ENCODE measurements around the gene HS6ST1. TPM values are rescaled to one million over a fixed set of nuclear protein-coding genes. Genes with fewer than 3 reads are reported as not detected.

HS6ST1 gene
- total RNA-seq, 2 experiments from 2014 or later: 16.1 to 17.4 TPM

GRCh38 chr2:128291161-128291843 is 27.4 kb downstream of the HS6ST1 start:
- no peak overlapping the region for H3K27ac Mint-ChIP-seq
- DNase-seq: no peak
- no peak overlapping the region for H3K4me3 Mint-ChIP-seq
- peaks cover 4% of the 10 kb centered on the region for H3K36me3 Mint-ChIP-seq
- peaks cover 11% of the 10 kb centered on the region for H3K4me1 Mint-ChIP-seq
- H3K27me3 Mint-ChIP-seq: no peaks in the 10 kb centered on the region
- H3K9me3 Mint-ChIP-seq: peaks cover 1% of the 10 kb centered on the region

- Mint-ChIP-seq H3K9me3 (peaks cover 1% of the 10 kb centered on the region), H3K4me1 (peaks cover 6% of the 10 kb centered on the region), H3K4me3 (no peak overlapping the region), H3K27ac (no peak overlapping the region), H3K27me3 (no peaks in the 10 kb centered on the region), H3K36me3 (peaks cover 4% of the 10 kb centered on the region)
- DNase-seq: no peak
These were observed 28.3 kb downstream of the HS6ST1 start for GRCh38 chr2:128290356-128290755.

- Mint-ChIP-seq H3K4me3 (no peak overlapping the region), H3K27ac (no peak overlapping the region), H3K36me3 (peaks cover 4% of the 10 kb centered on the region), H3K4me1 (peaks cover 3% of the 10 kb centered on the region), H3K27me3 (no peaks in the 10 kb centered on the region), H3K9me3 (peaks cover 1% of the 10 kb centered on the region)
- no peak for DNase-seq
These were observed 29.2 kb downstream of the HS6ST1 start for GRCh38 chr2:128289439-128289838.

- peaks cover 1% of the 10 kb centered on the region for H3K9me3 Mint-ChIP-seq
- H3K27me3 Mint-ChIP-seq: no peaks in the 10 kb centered on the region
These were observed 29.9 kb downstream of the HS6ST1 start for GRCh38 chr2:128288781-128289180.

GRCh38 chr2:128287780-128288735 is 30.6 kb downstream of the HS6ST1 start:
- H3K4me3 Mint-ChIP-seq: no peak overlapping the region
- H3K27me3 Mint-ChIP-seq: no peaks in the 10 kb centered on the region
- peaks cover 8% of the 10 kb centered on the region for H3K4me1 Mint-ChIP-seq
- no peak overlapping the region for H3K27ac Mint-ChIP-seq
- peaks cover 4% of the 10 kb centered on the region for H3K36me3 Mint-ChIP-seq
- DNase-seq: no peak
- H3K9me3 Mint-ChIP-seq: peaks cover 1% of the 10 kb centered on the region

More at GRCh38 chr2:128288781-128289180, 29.9 kb downstream of the HS6ST1 start:
- H3K27ac Mint-ChIP-seq: no peak overlapping the region
- no peak overlapping the region for H3K4me3 Mint-ChIP-seq
- peaks cover 6% of the 10 kb centered on the region for H3K4me1 Mint-ChIP-seq
- peaks cover 4% of the 10 kb centered on the region for H3K36me3 Mint-ChIP-seq
- no peak for DNase-seq

GRCh38 chr2:128286905-128287779 is 31.5 kb downstream of the HS6ST1 start:
- Mint-ChIP-seq H3K27ac (no peak overlapping the region), H3K4me1 (peaks cover 8% of the 10 kb centered on the region), H3K4me3 (no peak overlapping the region)

GRCh38 chr2:128286011-128286721 is 32.5 kb downstream of the HS6ST1 start:
- no peak for DNase-seq
- Mint-ChIP-seq H3K4me3 (no peak overlapping the region), H3K36me3 (peaks cover 4% of the 10 kb centered on the region), H3K4me1 (peaks cover 10% of the 10 kb centered on the region), H3K9me3 (peaks cover 1% of the 10 kb centered on the region), H3K27ac (no peak overlapping the region), H3K27me3 (no peaks in the 10 kb centered on the region)

More at GRCh38 chr2:128286905-128287779, 31.5 kb downstream of the HS6ST1 start:
- no peak for DNase-seq
- Mint-ChIP-seq H3K36me3 (peaks cover 4% of the 10 kb centered on the region), H3K9me3 (peaks cover 1% of the 10 kb centered on the region), H3K27me3 (no peaks in the 10 kb centered on the region)

GRCh38 chr2:128285329-128285931 is 33.2 kb downstream of the HS6ST1 start:
- H3K27me3 Mint-ChIP-seq: no peaks in the 10 kb centered on the region
- DNase-seq: no peak
- no peak overlapping the region for H3K27ac Mint-ChIP-seq
- no peak overlapping the region for H3K4me3 Mint-ChIP-seq
- peaks cover 11% of the 10 kb centered on the region for H3K4me1 Mint-ChIP-seq
- H3K36me3 Mint-ChIP-seq: peaks cover 4% of the 10 kb centered on the region
- H3K9me3 Mint-ChIP-seq: peaks cover 1% of the 10 kb centered on the region

GRCh38 chr2:128284841-128285240 is 33.8 kb downstream of the HS6ST1 start:
- H3K4me3 Mint-ChIP-seq: no peak overlapping the region
- no peak for DNase-seq
- H3K36me3 Mint-ChIP-seq: no peaks in the 10 kb centered on the region
- no peaks in the 10 kb centered on the region for H3K27me3 Mint-ChIP-seq
- H3K27ac Mint-ChIP-seq: no peak overlapping the region
- H3K9me3 Mint-ChIP-seq: no peaks in the 10 kb centered on the region
- H3K4me1 Mint-ChIP-seq: peaks cover 10% of the 10 kb centered on the region

- DNase-seq: no peak
- no peak overlapping the region for H3K4me3 Mint-ChIP-seq
- H3K36me3 Mint-ChIP-seq: no peaks in the 10 kb centered on the region
- peaks cover 10% of the 10 kb centered on the region for H3K4me1 Mint-ChIP-seq
- H3K27me3 Mint-ChIP-seq: no peaks in the 10 kb centered on the region
- no peak overlapping the region for H3K27ac Mint-ChIP-seq
- H3K9me3 Mint-ChIP-seq: no peaks in the 10 kb centered on the region
These were observed 34.6 kb downstream of the HS6ST1 start for GRCh38 chr2:128284037-128284441.

- Mint-ChIP-seq H3K9me3 (no peaks in the 10 kb centered on the region), H3K36me3 (peaks cover 2% of the 10 kb centered on the region), H3K27me3 (no peaks in the 10 kb centered on the region), H3K4me3 (no peak overlapping the region), H3K4me1 (peaks cover 8% of the 10 kb centered on the region), H3K27ac (no peak overlapping the region)
- no peak for DNase-seq
These were observed 35.5 kb downstream of the HS6ST1 start for GRCh38 chr2:128282976-128283810.

GRCh38 chr2:128282246-128282975 is 36.3 kb downstream of the HS6ST1 start:
- no peak overlapping the region for H3K27ac Mint-ChIP-seq
- DNase-seq: no peak
- no peaks in the 10 kb centered on the region for H3K27me3 Mint-ChIP-seq
- H3K9me3 Mint-ChIP-seq: no peaks in the 10 kb centered on the region
- no peak overlapping the region for H3K4me3 Mint-ChIP-seq
- peaks cover 3% of the 10 kb centered on the region for H3K36me3 Mint-ChIP-seq
- H3K4me1 Mint-ChIP-seq: peaks cover 8% of the 10 kb centered on the region

GRCh38 chr2:128281852-128282245 is 36.8 kb downstream of the HS6ST1 start:
- no peaks in the 10 kb centered on the region for H3K9me3 Mint-ChIP-seq
- H3K27me3 Mint-ChIP-seq: no peaks in the 10 kb centered on the region
- DNase-seq: no peak
- H3K4me1 Mint-ChIP-seq: peaks cover 8% of the 10 kb centered on the region
- H3K36me3 Mint-ChIP-seq: peaks cover 6% of the 10 kb centered on the region
- no peak overlapping the region for H3K4me3 Mint-ChIP-seq
- no peak overlapping the region for H3K27ac Mint-ChIP-seq

Measured in activated naive CD8-positive, alpha-beta T cell treated with anti-CD3 and anti-CD28 coated beads for 36 hours (primary cell).